CD4-positive, alpha-beta T cell treated with Interleukin-15 for 1 hour (primary cell): Measurements from ENCODE around the gene VPS35L.

Experiments used
- DNase-seq: peaks from one replicate; pipeline ENCODE4 v3.0.0-alpha.2; 2020

The VPS35L gene

GRCh38 chr16:19698480-19699465 is 143.3 kb downstream of the VPS35L start:
- no peak for DNase-seq

- DNase-seq = no peak
These were observed 144.0 kb downstream of the VPS35L start for GRCh38 chr16:19699472-19699871.

DNA sequence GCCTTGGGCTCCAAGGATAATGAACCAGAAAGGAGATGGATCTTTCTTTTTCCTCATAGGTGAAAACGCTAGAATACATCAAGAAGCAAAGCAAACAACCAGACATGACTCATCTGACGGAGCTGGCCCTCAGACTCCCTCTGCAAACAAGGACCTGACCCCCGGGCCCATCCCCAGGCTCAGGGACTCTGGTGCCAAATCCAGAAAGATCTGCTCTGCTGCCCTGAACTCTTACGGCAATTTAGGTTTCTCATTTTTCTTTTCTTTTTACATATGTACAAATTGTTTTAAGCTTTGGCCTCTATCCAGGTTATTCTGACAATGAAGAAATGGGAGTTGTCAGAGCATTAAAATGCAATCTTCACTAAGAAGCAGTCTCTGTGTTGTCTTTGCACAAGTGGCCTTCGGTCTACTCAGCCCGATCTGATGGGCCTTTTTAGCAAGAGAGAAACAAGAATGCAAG is 144.8 kb downstream of the VPS35L start:
- no peak for DNase-seq

- DNase-seq = no peak
These were observed 145.6 kb downstream of the VPS35L start for GRCh38 chr16:19701091-19701490.

GRCh38 chr16:19703172-19703889 is 147.8 kb downstream of the VPS35L start:
- no peak for DNase-seq

- no peak for DNase-seq
These were observed 149.0 kb downstream of the VPS35L start for GRCh38 chr16:19704321-19705145.

DNA sequence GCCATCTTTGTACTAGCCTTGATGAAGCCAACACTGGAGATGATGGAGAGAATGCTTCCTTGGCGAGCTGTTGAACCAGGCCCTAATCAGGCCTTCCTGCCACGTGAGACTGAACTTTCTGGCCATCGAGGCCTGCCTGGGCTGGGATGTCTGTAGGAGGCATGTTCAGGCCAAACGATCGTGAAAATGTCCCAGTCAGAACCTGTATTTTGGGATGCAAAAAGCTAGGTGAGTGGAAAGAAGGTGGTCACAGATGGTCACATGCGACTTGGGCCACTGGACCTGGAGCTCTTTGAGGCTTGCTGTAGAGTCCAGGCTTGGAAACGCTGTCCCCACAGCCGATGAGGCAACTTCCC is 149.6 kb downstream of the VPS35L start:
- DNase-seq = no peak

GRCh38 chr16:19705843-19706242 is 150.3 kb downstream of the VPS35L start:
- DNase-seq = no peak

DNA sequence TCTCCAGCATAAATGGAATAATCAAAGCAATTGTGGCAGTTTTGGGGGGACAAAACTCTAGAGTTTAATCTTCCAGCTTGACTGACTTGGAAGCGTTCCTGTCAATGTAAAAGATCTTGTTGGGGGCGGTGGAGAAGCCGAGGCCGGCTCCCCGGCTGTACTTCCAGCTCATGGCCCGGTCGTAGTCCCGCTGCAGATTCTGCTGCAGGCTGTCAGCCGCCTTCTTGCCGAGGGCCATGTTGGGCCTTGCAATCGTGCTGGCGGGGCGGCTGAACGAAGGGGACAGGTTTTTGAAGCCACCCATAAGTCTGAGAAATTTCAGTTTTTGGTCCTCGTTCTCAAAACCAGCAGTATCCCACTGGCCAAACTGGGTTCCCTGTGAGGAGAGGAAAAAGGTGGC is 151.3 kb downstream of the VPS35L start:
- DNase-seq = no peak

- DNase-seq = no peak
These were observed 152.2 kb downstream of the VPS35L start for GRCh38 chr16:19707569-19708295.

- DNase-seq = no peak
These were observed 153.0 kb downstream of the VPS35L start for GRCh38 chr16:19708296-19709205.

DNA sequence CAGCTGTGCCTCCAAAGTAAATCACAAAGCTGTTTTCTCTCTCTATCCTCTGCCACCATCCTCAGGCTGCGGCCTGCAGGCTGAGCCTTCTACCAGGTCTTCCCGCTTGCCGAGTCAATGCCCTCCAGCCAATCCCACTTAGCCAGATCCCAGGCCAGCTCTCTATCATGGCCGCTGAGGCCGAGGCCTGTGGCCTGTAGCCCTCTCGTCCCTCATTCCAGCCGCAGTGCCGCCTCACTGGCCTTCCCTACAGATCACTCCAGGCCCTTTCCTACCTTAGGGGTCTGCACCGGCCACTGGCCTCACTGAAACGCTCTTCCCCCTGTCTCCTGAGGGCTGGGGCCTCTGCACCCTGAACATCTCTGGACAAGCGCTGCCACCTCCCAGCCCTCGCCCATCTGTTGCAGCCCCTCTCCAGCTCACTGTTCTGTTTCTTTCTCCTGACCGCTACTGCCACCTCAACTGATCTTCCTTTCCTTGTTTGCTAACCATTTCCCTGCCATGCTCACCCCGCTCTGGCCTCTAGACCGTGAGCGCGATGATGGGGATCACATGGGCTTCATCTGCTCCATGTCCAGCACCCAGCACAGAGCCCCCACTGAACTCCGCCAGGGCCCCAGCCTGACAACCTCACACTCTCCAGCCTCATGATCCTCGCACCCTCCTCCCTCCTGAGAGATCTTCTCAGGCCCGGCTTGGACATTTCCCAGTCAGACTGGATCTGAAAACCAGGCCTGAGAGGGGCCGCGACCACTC is 154.1 kb downstream of the VPS35L start:
- no peak for DNase-seq

GRCh38 chr16:19710191-19710908 is 154.8 kb downstream of the VPS35L start:
- no peak for DNase-seq

DNA sequence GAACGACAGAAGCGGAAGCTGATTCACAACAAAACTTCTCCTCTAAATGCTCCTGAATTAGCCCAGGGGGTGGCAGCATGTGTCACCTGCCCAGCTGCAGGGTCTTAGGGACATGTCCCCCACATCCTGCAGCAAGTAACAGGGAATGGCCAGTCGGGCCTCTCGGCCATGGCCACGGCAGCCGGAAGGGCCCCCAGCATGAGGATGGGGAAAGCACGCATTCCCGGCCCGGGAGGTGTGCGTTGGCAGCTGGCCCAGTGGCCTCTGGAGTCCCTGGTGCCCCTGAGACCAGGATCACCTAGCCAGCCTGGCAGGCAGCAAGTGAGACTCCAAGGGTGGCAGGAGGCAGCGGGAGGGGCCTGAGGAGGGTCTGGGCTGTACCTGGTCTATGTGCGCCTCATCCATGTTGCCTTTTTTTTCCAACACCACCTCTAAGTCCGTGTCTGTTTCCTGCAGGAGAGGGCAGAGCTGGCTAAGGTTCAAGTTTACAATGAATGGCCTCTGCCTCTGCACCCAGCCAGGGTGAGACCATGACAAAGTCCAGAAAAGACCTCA is 155.6 kb downstream of the VPS35L start:
- DNase-seq = no peak

- no peak for DNase-seq
These were observed 156.1 kb downstream of the VPS35L start for GRCh38 chr16:19711643-19712042.

- DNase-seq = no peak
These were observed 157.0 kb downstream of the VPS35L start for GRCh38 chr16:19712418-19713058.

- DNase-seq = no peak
These were observed 158.2 kb downstream of the VPS35L start for GRCh38 chr16:19713697-19714096.

DNA sequence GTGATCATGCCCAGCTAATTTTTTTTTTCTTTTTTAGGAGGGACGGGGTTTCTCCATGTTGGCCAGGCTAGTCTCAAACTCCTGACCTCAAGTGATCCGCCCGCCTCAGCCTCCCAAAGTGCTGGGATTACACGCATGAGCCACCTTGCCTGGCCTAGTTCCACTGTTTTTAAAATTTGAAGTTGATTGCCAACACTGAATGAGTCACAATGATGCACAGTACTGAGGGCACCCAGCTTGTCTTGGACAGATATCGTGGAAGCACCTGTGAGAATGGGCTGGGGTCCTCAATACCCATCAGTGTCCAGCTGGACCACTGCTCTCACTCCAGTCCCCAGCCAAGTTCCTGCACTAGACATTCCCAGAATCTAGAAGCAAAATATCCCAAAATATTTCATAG is 160.1 kb downstream of the VPS35L start:
- no peak for DNase-seq

GRCh38 chr16:19716183-19716582 is 160.7 kb downstream of the VPS35L start:
- DNase-seq = no peak
